Measurements from ENCODE around the gene GOLGA5.
"Not testable (repeated sequence)": the region's sequence is repeated elsewhere in the genome, so short reads cannot be mapped to it uniquely, and the experiment has no call there.

- TF ChIP-seq POLR2A (IDR thresholded peaks at IDR 0.05); CTCF (IDR thresholded peaks at IDR 0.05 in 4 of 5, conservative IDR thresholded peaks at IDR 0.05 in 1 of 5): not testable (repeated sequence)
These were observed 18.8 kb upstream of the GOLGA5 start for GRCh38 chr14:92775292-92775691.
